GM23338 (cell line): ENCODE data around the gene RPTOR.

Source experiments
- CREB1 ChIP-seq: fragments of 250-450 bp; sonication (Bioruptor Pico); IDR thresholded peaks from 2 replicates; pipeline ENCODE4 v1.5.0; 2020; ENCODE audit warnings: low read depth, mild to moderate bottlenecking, moderate library complexity
- CTCF ChIP-seq, 2 experiments: fragments of 200-600 bp in 1 of 2; sonication (generic) in 1 of 2; conservative IDR thresholded peaks; 2 replicates each; pipeline versions ENCODE4 v1.5.1 to v1.6.1; 2016 to 2017; ENCODE audit warnings: antibody characterized with exemption in 2 of 2, low read depth in 2 of 2, mild to moderate bottlenecking in 2 of 2, moderate library complexity in 1 of 2
- EZH2 ChIP-seq: fragments of 200-600 bp; sonication (generic); IDR thresholded peaks from one replicate; pipeline ENCODE4 v1.8.0; 2017; ENCODE audit warnings: antibody characterized with exemption, mild to moderate bottlenecking, low read depth; ENCODE audit not compliant: unreplicated experiment
- EZH2phosphoT487 ChIP-seq: fragments of 200-600 bp; sonication (generic); IDR thresholded peaks from one replicate; pipeline ENCODE4 v1.8.1; 2018; ENCODE audit warnings: antibody characterized with exemption; ENCODE audit not compliant: unreplicated experiment
- JUNB ChIP-seq: IDR thresholded peaks from one replicate; pipeline ENCODE4 v1.6.1; 2016; ENCODE audit warnings: antibody characterized with exemption; ENCODE audit not compliant: unreplicated experiment
- NANOG ChIP-seq: IDR thresholded peaks from 2 replicates; pipeline ENCODE4 v1.6.1; 2016; ENCODE audit warnings: antibody characterized with exemption, borderline replicate concordance
- POLR2AphosphoS5 ChIP-seq: IDR thresholded peaks from 2 replicates; pipeline ENCODE4 v1.6.1; 2016; ENCODE audit warnings: antibody characterized with exemption, low read depth
- REST ChIP-seq: IDR thresholded peaks from one replicate; pipeline ENCODE4 v1.6.1; 2018; ENCODE audit warnings: antibody characterized with exemption; ENCODE audit not compliant: unreplicated experiment
- STAT1 ChIP-seq: IDR thresholded peaks from one replicate; pipeline ENCODE4 v1.6.1; 2016; ENCODE audit warnings: antibody characterized with exemption; ENCODE audit not compliant: unreplicated experiment
- ZNF331 ChIP-seq: fragments of 250-450 bp; sonication (Bioruptor Pico); IDR thresholded peaks from 2 replicates; pipeline ENCODE4 v1.5.0; 2020; ENCODE audit warnings: low read depth, mild to moderate bottlenecking, moderate library complexity

- TF ChIP-seq POLR2AphosphoS5 (no peak), CTCF (conservative IDR thresholded peaks at IDR 0.05; ENCODE audit: low read depth in 2 of 2) (no peak), EZH2 (no peak), NANOG (no peak), CREB1 (CRISPR knock-in tag) (no peak), ZNF331 (CRISPR knock-in tag) (no peak), EZH2phosphoT487 (no peak), REST (no peak), STAT1 (no peak), JUNB (no peak)
These were observed 344.9 kb downstream of the RPTOR start for GRCh38 chr17:80889231-80890195.
